ENCODE results near the gene IQSEC1.

The IQSEC1 gene

DNA sequence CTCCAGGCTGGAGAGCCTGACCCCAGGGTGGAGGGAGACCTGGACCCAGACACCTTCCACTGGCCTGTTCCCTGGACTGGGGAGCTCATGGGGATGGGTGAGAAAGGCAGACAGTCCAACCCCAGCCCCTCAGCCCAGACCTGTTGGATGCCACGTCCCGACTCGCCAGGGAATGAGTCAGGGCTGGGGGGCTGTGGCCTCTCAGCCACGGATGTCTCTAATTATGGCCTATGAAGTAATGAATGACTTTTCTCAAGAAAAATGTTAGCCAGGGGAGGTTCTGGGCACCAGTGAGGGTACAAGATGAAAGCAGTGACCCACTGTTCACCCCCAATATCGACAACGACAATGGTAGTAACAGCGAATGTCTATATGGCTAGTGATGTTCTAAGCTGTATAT lies 124.9 kb downstream of the IQSEC1 start:
- TF ChIP-seq, protein P1, sequence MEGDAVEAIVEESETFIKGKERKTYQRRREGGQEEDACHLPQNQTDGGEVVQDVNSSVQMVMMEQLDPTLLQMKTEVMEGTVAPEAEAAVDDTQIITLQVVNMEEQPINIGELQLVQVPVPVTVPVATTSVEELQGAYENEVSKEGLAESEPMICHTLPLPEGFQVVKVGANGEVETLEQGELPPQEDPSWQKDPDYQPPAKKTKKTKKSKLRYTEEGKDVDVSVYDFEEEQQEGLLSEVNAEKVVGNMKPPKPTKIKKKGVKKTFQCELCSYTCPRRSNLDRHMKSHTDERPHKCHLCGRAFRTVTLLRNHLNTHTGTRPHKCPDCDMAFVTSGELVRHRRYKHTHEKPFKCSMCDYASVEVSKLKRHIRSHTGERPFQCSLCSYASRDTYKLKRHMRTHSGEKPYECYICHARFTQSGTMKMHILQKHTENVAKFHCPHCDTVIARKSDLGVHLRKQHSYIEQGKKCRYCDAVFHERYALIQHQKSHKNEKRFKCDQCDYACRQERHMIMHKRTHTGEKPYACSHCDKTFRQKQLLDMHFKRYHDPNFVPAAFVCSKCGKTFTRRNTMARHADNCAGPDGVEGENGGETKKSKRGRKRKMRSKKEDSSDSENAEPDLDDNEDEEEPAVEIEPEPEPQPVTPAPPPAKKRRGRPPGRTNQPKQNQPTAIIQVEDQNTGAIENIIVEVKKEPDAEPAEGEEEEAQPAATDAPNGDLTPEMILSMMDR (conservative IDR thresholded peaks at IDR 0.05; ENCODE audit: low read length), result no peak
- H3K4me3 ChIP-seq (ENCODE audit: low read length), result no peak overlapping the region; the same call in 1 of the 2 replicates
- peak; percentile 78 for DNase-seq (ENCODE audit: low read depth)

DNA sequence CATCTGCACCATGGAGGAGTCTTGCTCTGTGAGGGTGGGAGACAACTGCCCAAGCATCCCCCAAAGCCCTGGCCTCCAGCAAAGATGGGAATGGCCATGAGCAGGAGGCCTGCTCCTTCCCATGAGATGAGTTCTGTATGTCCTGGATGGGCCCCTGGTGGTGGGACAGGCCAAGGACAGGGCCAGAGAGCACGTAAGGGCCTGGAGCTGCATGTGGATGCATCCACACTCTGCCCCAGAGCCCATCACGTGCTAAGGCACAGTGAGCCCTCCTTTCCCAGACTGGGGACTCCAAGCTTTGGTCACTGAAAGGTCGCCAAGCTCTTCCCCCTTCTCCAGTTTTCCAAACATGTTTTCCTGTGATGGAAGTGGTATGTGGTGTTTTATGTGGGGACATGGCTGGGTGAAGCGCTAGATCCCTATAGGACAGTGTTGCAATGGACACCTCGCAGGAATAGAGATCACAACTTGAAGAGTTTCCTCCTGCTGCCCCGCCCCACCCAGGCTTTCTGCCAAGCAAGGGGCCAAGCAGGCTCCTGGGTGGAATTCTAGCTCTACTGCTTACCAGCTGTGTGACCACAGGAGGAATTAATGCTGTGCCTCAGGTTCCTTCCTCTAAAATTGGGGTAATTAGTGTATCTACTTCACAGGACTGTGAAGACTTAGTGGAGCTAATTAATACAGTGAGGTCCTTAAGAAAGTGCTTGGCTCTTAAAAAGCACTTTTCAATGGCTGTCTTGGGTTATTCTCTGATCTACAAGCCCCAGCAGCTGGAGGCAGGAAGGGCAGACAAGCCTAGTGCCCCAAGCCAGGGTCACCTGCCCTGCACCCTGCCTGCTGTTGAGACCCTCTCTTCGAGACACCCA lies 125.5 kb downstream of the IQSEC1 start:
- peak; percentile 87 for DNase-seq (ENCODE audit: low read depth)

DNA sequence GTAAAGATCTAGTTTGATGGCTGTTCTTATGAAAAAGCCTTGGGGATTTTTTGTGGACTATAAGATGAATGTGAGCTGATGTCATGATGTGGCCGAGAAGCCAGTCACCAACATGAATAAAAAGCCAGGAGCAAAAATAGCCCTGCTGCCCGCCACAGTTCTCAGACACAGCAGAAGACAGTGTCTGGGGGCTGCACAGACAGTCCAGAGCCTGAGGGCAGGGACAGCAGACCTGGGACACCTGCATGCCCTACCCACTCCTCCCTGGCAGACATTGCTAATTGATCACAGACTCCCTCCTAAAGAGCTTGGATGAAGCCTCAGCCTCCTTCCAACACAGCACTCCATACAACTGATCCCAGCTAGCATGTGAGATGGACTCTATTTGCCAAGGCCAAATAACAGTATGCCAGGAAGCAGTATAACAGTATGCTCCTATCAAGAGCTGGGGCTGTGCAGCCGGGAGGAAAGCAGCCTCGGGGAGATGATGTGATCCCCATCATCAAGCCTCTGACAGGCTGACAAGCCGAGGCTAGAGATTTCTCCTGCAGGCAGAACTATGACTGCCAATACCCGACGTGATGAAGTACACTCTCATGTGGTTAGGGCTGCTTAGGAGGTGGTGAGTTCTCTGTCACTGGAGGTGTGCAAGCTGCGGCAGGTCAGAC lies 126.4 kb downstream of the IQSEC1 start:
- TF ChIP-seq, protein P1 (conservative IDR thresholded peaks at IDR 0.05; ENCODE audit: low read length), result no peak
- DNase-seq (ENCODE audit: low read depth), result peak; percentile 29

More for the DNA sequence above, 125.5 kb downstream of the IQSEC1 start:
- H3K4me3 ChIP-seq (ENCODE audit: low read length), result no peak overlapping the region; the same call in 1 of the 2 replicates
- TF ChIP-seq, protein P1 (conservative IDR thresholded peaks at IDR 0.05; ENCODE audit: low read length), result peak; percentile 20; the same call in 1 of the 2 replicates

GRCh38 chr3:12946251-12946648 lies 127.0 kb downstream of the IQSEC1 start:
- no peak for DNase-seq (ENCODE audit: low read depth)
- H3K4me3 ChIP-seq (ENCODE audit: low read length), result no peak overlapping the region
- TF ChIP-seq, protein P1 (conservative IDR thresholded peaks at IDR 0.05; ENCODE audit: low read length), result no peak

More for the DNA sequence above, 126.4 kb downstream of the IQSEC1 start:
- H3K4me3 ChIP-seq (ENCODE audit: low read length), result no peak overlapping the region

DNA sequence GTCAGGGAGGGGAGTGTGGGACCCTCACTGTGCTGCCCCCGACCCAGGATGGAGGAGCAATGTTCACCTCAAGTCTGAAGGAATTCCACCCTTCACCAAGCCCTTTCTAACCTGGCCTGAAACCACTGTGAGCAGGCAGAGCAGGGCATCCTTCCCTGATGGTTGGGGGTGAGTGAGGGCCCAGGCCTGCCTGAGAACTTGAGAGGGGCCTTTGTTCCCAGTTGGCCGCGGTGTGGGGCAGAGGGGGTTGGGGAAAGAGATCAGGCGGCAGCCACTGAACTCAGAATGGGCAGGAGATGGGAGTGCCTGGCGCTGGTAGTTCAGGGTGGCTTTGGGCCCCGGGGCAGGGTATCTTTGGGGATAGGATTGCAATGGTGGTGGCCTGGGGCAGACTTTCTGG lies 128.4 kb downstream of the IQSEC1 start:
- no peak for DNase-seq (ENCODE audit: low read depth)
- TF ChIP-seq, protein P1 (conservative IDR thresholded peaks at IDR 0.05; ENCODE audit: low read length), result no peak
- H3K4me3 ChIP-seq (ENCODE audit: low read length), result no peak overlapping the region

DNA sequence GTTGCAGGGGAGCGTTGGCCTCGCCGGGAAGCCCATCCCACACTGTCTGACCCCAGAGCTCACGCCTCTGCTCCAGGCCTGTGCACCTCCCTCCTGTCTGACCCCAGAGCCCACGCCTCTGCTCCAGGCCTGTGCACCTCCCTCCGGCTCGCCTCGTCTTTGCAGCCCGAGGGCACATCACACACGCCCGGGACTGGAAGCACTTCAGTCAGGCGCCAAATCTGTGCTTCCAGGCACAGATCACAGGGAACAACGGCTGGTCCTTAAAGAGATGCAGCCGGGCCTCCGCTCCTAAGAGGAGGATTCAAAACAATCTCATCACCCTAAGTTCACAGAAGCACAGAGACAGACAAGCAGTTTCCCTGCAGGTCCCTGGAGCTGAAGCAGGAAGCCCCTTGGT lies 128.8 kb downstream of the IQSEC1 start:
- TF ChIP-seq, protein P1 (conservative IDR thresholded peaks at IDR 0.05; ENCODE audit: low read length), result no peak
- no peak for DNase-seq (ENCODE audit: low read depth)
- no peak overlapping the region for H3K4me3 ChIP-seq (ENCODE audit: low read length)

All from AG10803 (cell line).